ENCODE measurements around the gene TNFAIP8.

DNA sequence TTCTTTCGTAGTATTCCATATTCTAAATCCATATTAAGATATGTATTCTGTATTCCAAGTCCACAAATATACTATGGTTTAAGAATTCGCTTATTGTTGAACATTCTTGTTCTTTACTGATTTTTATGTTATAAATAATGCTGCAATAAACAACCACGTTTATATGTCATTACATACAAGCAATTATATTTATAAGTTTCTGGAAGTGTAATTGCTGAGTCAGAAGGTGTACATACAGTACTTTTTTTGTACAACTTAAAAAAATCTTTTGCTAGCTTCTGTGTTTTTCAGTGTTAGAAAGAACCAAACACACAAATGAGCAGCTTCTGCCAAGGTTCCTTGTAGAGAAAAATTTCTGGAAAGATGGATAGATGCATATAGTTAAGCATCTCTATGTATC, 48.6 kb upstream of the TNFAIP8 start:
- TF ChIP-seq, protein P1, sequence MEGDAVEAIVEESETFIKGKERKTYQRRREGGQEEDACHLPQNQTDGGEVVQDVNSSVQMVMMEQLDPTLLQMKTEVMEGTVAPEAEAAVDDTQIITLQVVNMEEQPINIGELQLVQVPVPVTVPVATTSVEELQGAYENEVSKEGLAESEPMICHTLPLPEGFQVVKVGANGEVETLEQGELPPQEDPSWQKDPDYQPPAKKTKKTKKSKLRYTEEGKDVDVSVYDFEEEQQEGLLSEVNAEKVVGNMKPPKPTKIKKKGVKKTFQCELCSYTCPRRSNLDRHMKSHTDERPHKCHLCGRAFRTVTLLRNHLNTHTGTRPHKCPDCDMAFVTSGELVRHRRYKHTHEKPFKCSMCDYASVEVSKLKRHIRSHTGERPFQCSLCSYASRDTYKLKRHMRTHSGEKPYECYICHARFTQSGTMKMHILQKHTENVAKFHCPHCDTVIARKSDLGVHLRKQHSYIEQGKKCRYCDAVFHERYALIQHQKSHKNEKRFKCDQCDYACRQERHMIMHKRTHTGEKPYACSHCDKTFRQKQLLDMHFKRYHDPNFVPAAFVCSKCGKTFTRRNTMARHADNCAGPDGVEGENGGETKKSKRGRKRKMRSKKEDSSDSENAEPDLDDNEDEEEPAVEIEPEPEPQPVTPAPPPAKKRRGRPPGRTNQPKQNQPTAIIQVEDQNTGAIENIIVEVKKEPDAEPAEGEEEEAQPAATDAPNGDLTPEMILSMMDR (conservative IDR thresholded peaks at IDR 0.05): no peak
- no peak for TF ChIP-seq EZH2 (IDR thresholded peaks at IDR 0.05; ENCODE audit: low read depth)
